NCI-H2227 (cell line): ENCODE data around the gene SPDYE2.
"Not testable (repeated sequence)": the region's sequence is repeated elsewhere in the genome, so short reads cannot be mapped to it uniquely, and the experiment has no call there.

Source experiments
- DNase-seq: peaks from one replicate; lab custom pipeline; 2025; ENCODE audit not compliant: unreplicated experiment; lab: John Stamatoyannopoulos, UW

Gene SPDYE2, protein sequence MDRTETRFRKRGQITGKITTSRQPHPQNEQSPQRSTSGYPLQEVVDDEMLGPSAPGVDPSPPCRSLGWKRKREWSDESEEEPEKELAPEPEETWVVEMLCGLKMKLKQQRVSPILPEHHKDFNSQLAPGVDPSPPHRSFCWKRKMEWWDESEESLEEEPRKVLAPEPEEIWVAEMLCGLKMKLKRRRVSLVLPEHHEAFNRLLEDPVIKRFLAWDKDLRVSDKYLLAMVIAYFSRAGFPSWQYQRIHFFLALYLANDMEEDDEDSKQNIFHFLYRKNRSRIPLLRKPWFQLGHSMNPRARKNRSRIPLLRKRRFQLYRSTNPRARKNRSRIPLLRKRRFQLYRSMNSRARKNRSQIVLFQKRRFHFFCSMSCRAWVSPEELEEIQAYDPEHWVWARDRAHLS

DNA sequence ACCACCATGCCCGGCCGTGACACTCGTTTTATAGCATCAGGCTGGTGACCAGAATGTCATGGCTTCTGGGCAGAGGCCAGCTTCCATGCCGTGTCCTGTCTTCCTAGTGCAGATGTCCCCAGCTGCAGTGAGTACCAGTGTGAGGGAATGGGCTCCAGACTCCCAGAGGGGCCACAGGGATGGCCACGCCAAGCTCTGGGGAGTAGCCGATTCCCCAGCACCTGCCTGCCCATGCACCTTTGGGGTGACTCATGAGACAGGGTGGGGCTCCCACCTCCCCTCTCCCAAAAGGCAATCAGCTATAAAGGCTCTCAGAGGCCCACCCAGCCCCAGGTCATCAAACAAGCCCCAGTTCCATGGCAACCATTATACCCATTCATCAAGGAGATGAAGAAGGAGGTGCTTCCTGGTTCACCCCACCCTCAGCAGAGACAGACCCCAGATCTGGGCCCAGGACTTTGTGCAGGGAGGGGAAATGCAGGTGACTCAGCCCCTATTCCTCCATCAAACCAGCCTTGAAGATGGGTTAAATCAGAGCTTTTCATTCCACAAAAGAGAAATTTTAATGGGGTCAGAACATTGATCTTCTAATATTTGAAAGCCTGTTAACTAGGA lies at the start of gene SPDYE2:
SPDYE2 (plus strand) TSS at position 419 of the 615 bp plus-strand sequence. CDS start 2,030 bp downstream, outside the sequence.
- DNase-seq, result not testable (repeated sequence)

DNA sequence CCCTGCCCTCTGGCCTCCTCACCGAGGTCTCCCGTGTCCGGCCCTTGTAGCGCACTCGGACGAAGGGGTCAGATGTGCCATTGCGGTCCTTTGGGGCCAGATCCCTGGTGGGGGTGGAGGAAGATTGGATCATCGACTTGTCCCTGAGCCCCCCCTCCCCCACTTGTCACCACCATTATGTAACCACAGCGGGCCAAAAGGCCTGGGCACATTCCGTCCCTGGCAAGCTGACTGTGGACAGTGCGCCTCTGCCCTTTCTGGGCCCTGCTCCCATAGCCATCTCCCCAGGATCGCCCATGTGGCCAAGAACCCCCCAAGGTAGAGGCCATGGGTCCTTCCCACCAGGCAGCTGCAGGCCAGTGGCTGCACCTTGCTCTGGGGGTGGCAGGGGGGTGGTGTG lies 47.9 kb upstream of the SPDYE2 start:
- DNase-seq, result not testable (repeated sequence)

DNA sequence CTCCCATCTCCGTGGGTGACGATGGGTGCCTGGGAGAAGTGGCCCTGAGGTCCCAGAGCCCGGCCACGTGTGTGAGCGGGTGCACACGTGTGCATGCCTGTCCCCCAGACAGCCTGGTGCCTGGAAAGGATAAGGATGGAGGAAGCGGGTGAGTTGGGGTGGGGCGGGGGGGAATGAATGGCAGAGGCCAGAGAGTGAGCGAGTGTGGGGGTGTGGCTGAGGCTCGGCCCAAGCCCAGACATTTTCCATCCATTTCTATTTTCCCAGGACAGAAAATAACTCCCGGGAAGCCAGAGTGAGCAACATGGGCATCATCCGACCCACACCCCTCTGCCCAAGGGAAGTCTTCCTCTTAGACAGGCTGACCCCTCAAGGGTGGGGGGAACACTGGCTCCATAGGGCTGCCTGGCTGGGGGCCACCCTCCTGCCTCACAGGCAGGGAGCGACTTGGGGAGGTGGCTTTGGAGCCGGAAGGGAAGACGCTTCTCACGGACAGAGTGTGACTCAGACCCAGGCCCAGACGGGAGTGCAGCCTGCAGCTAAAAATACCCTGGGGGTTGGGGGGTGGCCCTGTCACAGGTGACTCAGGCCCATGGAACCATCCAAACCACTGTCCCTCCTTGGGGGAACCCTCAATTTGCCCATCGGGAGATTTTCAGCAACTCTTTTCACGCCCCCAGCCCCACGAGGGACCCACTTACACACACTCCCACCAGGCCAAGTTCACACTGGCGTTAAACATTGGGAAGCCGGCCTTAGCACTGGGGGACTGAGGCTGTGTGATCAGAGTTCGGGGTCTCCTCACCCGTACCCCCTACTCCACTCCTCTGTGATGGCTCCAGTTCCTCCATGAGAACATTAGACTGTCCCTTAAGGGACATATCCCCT lies 45.5 kb upstream of the SPDYE2 start:
- not testable (repeated sequence) for DNase-seq

DNA sequence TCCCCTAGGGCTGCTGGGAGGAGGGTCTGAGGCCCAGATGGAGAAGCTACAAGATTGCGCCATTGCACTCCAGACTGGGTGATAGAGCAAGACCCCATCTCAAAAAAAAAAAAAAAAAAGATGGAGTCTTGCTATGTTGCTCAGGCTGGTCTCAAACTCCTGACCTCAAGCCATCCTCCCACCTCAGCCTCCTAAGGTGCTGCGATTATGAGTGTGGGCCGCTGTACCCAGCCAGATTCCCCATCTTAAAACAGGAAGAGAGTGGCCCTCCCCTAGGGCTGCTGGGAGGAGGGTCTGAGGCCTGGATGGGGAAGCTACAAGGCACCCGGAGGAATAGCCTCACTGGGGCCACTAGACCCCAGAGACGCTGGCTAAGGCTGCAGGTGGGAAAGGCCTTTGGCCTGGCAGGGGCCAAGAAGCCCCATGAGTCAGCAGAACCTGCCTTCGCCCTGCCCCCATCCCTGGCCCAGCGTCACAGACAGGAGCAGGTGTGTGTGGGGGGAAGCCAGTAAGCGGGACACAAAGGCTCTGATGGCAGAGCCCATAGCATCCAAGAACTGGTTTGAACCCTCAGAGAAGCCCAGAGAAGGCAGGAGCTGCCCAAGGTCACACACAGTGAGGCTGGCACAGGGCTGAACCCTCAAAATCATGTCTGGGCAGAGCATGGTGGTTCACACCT lies 43.5 kb upstream of the SPDYE2 start:
- DNase-seq, result not testable (repeated sequence)

DNA sequence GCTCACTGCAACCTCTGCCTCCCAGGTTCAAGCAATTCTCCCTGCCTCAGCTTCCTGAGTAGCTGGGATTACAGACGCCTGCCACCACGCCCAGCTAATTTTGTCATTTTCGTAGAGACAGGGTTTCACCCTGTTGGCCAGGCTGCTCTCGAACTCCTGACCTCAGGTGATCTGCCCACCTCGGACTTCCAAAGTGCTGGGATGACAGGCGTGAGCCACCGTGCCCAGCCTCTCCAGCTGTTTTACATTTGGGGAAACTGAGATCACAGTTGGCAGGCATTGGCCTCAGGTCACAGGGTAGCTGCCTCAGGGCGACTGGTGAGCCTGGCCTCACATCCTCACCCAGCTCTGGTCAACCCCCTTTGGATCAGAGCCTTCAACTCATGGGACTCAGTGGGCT lies 40.5 kb upstream of the SPDYE2 start:
- not testable (repeated sequence) for DNase-seq

DNA sequence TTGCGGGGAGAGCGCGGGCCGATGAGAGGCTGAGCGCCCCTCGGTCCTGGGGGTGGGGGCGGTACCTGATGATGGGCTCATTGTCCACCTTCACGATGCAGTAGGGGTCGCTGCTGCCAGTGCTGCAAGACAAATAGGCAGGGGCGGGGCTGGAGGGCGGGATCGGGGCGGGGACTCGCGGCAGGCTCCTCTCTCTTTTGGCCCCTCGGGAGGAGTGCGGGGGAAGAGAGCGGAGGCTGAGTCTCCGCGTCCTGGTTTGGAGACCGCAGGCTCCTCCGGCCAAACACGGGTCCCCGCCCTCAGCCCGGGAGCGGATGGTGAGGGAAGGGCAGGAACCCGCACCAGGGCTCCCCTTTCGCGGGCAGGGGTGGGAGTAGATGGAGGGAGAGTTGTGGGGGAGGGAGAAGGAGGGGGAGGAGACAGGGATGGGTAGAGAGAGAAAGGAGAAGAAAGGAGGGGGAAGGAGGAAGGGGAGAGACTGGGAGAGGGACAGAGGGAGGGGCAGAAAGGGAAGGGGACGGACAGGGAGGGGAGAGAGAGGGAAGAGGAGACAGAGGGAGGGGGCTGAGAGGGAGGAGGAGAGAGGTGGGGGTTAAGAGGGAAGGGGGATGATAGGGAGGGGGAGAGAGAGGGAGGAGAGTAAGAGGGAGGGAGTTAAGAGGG lies 39.0 kb upstream of the SPDYE2 start:
- not testable (repeated sequence) for DNase-seq

DNA sequence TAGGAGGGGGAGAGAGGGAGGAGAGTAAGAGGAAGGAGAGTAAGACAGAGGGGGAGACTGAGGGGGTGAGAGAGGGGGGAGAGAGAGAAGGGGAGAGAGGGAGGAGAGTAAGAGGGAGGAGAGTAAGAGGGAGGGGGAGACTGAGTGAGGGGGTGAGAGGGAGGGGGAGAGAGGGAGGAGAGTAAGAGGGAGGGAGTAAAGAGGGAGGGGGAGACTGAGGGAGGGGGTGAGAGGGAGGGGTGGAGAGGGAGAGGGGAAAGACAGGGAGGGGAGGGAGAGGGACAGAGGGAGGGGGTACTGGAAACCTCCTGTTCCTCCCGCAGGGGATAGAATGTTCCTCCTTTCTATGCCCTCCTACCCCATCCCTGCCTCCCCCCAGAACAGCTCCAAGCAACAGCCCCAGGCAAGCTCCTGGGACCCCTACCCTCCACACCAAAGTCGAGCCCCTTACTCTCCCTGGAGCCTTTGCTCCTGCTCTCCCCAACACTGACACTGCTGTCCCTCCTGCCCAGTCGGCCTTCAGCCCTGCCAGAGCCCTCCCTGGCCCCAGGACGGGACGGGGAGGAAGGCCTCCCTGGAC lies 38.3 kb upstream of the SPDYE2 start:
- not testable (repeated sequence) for DNase-seq

DNA sequence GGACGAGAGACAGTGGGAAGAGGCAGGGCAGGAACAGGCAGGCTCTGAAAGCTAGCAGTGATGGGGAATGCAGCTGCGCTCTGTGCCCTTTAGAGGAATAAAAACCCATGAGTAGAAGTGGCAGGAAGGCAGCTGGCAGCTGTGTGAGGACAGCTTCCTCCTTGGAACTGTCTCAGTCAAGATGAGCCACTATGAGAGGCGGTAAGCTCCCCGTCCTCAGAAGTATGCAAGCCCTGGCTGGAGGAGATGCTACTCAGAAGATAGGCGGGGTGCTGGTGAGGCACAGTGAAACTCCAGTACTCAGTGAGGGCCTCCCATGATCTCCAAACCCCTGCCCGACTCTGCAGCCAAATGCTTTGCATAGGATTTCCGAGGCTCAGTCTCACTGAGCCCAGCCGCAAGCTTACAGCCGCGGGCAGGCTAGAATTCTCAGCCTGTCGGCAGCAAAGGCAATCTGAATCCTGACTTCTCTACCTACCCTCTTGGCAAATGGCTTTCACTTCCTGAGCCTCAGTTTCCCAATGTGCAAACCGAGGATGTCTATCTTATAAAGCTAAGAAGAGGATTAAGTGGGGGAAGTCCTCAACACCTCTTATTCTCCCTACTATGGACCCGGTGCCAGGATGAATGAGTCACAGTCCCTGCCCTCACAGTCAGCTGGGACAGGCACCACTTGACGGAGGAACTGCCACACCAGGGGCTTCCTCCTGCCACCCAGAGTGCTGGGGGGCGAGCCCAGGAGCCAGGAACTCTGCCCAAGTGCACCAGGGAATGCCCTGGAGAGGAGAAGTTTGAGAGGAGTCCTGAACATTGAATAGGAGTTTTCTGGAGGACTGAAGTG lies 35.9 kb upstream of the SPDYE2 start:
- DNase-seq, result not testable (repeated sequence)

DNA sequence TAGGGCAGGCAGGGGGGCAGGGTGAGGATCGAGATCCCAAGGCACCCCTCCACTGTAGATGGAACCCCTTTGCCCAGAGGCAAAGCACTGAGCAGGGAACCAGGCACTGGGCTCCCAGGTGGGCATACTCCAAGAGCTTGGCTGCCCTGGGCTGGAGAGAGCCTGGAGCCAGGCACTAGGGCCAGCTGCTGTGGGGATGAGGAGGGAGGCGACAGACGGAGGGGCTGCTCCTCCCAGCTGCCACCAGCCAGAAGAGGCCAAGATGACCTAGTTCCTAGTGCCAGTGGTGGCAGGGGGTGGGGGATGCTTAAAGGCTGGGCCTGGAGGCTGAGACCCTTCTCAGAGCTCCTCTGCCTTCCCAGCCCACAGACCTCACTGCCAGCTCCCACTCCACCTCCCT lies 35.1 kb upstream of the SPDYE2 start:
- DNase-seq, result not testable (repeated sequence)

DNA sequence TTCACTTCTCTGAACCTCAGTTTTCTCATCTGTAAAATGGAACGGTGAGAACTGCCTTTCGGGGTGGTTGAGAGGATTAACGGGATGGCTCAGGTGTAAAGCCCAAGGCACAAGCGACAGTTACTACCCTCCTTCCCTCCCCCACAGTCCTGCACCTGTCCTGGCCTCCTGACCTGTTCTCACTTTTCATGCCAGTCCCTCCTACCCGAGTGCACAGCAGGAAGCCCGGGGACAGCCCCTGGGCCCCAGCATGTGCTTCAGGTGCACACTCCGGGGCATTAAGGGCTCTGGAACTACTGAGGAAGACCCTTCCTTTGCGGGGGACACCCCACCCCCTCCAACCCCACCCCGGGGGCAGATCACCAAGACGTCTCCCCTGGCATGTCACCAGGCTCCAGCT lies 34.1 kb upstream of the SPDYE2 start:
- not testable (repeated sequence) for DNase-seq

DNA sequence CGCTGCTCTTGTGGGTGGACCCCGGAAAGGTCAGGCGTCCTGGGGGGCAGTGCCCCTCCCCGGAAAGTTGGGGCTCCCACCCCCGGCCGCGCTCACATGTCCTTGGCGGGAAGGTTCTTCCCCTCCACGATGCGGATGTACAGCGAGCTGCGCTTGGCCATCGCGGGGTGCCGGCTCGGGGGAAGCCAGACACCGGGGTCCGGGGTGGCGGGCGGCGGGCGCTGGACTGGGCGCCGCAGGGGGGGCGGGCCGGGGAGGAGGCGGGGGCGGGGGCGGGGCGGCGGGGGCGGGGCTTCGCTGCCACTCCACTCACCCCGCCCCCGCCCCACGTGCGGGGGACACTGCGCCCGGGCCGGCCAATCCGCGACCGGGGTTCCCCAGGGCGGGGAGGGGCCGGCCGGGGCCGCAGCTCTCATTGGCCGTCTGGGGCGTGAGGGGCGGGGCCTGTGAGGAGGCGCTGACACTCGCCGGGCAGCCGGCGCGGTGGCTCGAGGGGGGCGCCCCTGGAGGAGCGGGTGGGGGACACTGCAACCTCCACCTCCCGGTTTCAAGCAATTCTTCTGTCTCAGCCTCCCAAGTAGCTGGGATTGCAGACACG lies 33.4 kb upstream of the SPDYE2 start, which contains the start of gene RASA4B:
RASA4B (minus strand) TSS at position 228 of the 598 bp plus-strand sequence; CDS start at position 161, 67 bp downstream.
- not testable (repeated sequence) for DNase-seq

DNA sequence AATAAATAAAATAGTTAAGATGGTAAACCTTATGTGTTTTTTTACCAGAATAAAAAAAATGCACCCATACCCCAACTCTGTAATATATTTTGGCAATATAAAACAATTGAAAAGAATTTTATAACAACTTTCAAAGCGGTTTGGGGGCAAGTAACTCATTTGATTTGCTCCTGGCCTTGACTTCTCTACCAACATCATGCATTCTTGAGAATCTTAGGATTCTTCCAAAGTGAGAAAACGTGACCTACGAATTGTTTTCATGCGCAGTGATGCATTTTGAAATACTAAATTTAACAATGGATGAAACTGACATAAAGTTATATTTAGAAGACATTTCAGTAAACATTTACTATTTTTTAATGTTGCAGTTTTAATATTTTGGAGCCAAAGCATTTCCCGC lies 30.2 kb upstream of the SPDYE2 start:
- not testable (repeated sequence) for DNase-seq

DNA sequence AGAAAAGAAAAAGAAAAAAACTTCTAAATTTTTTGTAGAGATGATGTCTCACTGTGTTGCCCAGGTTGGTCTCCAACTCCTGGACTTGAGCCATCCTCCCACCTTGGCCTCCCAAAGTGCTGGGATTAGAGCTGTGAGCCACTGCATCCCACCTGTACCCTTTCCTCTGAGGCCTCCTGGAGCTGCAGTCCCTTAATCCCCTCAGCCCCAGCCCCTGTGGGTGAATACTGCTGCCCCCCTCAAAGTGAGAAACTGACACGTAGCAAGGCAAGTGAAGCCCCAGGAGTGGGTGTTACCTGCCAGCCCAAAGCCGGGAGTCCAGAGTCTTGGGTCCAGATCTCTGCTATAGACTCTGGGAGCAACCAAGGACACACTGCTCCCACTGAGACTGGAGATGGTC lies 26.2 kb upstream of the SPDYE2 start:
- DNase-seq, result not testable (repeated sequence)

DNA sequence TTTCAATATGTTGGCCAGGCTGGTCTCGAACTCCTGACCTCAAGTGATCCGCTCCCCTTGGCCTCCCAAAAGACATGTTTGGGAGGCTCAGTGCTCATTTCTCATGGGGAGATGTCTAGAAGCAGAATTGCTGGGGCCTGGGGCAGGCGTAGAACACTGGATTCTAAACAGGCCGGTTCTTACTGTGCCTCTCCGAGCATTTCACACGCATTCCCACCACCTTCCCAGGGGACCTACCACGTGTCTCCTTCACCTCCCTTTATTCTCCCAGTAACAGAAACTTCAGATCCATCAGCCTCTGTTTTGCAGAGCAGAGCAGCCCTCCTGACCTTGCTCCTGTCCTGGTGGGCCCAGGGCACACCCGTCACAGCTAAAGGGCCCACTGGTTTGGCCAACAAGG lies 23.8 kb upstream of the SPDYE2 start:
- not testable (repeated sequence) for DNase-seq

DNA sequence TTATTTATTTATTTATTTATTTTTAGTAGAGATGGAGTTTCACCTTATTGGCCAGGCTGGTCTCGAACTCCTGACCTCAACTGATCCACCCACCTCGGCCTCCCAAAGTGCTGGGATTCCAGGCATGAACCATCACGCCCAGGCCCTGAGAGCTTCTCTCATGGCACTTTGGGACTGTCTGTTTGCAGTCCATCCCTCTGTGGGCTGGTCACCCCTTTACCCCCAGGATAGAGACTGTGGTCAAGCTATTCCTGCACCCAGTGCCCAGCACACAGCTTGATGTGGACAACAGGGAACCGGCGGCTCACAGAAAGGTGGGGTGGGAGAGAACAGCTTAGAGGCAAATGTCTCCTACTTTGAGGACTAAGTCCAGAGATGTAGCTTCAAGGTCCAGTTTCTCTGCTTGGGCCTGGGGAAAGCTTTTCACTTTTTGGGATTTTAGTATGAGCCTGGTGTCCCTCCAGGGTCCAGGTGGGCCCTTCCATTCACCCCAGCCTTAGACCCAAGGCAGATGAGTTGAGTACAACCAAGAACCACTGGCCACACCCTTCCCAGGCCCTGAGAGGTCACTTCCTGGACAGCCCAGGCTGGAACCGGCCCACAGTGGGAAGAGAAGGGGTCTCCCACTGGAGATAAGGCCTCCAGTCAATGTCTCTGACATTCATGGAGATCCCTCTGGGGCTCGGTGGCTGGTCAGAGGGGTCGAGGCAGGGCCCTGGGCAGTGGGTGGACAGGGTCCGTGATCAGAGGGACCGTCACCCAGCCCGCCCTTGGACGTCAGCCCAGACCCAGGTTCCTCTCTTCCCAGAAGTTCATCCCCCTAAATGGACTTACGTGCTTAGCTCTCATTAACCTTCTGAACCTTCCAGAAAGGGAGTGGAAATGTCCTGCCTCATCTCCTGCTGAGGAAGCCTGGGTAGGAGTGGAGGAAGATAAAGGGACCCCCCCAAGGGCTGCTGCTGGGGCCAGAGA lies 22.9 kb upstream of the SPDYE2 start:
- DNase-seq, result not testable (repeated sequence)

DNA sequence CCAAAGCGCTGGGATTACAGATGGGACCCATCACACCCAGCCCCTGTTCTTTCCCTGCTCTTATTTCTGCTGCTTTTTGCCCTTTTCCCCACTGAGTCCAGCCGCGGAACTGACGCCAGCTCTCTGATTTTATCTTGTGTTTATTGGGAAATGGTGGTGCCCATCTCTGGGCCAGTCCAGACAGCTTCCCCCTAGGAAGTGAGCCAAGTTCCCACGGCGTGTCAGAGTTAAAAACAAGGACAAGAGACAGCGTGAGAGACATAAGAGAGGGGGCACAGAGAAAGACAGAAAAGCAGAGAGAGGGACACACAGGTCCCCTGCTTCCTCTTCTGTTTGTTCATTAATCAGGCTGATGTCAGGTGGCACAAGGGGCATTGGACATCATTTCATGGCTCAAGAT lies 19.4 kb upstream of the SPDYE2 start:
- not testable (repeated sequence) for DNase-seq

DNA sequence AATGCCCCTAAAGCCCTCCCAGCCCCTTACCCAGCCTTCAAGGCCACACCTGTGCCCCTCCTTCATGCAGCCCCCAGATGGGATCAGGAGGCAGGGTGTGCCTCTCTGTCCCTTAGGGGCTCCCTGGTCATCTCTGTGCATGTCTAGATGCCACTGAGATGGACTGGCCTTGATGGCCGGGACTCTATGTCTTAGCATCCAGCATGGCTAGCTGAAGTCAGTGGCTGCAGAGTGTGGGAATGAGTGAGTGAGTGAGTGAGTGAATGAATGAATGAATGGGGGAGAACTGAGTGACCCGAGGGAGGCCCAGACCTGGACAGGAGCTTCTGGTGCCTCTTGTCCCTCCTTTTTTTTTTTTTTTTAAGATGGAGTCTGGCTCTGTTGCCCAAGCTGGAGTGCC lies 18.9 kb upstream of the SPDYE2 start:
- not testable (repeated sequence) for DNase-seq
